Endothelial cell of umbilical vein (primary cell): ENCODE results near the gene POLR3G. TPM values are rescaled to one million over a fixed set of nuclear protein-coding genes. Genes with fewer than 3 reads are reported as not detected.
A peak's percentile ranks its signal among the peaks of the same experiment; 100 is the strongest.

Experiments used
- BruUV-seq: library from RNA; stranded (reverse); fragments of 400-500 nt; replicated peaks from 2 replicates; lab custom pipeline; 2021; lab: Mats Ljungman, UMichigan
- CTCF ChIA-PET: fragments of 300-600, 350-600 bp; sonication (Branson Sonifier 250); formaldehyde crosslinking; loops from one replicate; lab custom pipeline; 2021; ENCODE audit warnings: antibody characterized with exemption, inconsistent platforms; lab: Charles Lee
- POLR2A ChIA-PET: fragments of 300-600, 350-600 bp; sonication (Branson Sonifier 250); formaldehyde crosslinking; loops from one replicate; lab custom pipeline; 2021; ENCODE audit warnings: antibody characterized with exemption, inconsistent platforms; lab: Charles Lee
- DNase-seq: peaks from one replicate; pipeline ENCODE4 v3.0.0-alpha.2; 2011; ENCODE audit warnings: low read depth, low spot score
- FAIRE-seq: peaks from 2 replicates; lab custom pipeline; 2011; peaks lifted over from hg19 to GRCh38; lab: Jason Lieb, UNC
- H2AFZ ChIP-seq: 2 replicates; pipeline ENCODE4 v1.6.0; 2012; ENCODE audit warnings: low read depth, low read length, control low read depth, inconsistent platforms
- H3K27ac ChIP-seq: 2 replicates; pipeline ENCODE4 v1.5.1; 2011; ENCODE audit warnings: low read depth, mild to moderate bottlenecking, control low read depth, low read length, moderate library complexity; ENCODE audit not compliant: insufficient read depth
- H3K27me3 ChIP-seq, 2 experiments: 2 replicates each; pipeline versions ENCODE4 v1.6.0 to v1.6.1; 2011; ENCODE audit warnings: low read length in 2 of 2, mixed read lengths in 1 of 2; ENCODE audit not compliant: control insufficient read depth in 2 of 2, insufficient read depth in 2 of 2
- H3K36me3 ChIP-seq, 2 experiments: 2 replicates in 1 of 2; 3 replicates in 1 of 2; pipeline ENCODE4 v1.5.1; 2011; ENCODE audit warnings: low read length in 2 of 2, mild to moderate bottlenecking in 1 of 2, moderate library complexity in 1 of 2; ENCODE audit not compliant: control insufficient read depth in 2 of 2, insufficient read depth in 2 of 2; ENCODE audit errors: extremely low read depth in 1 of 2
- H3K4me1 ChIP-seq: 3 replicates; pipeline ENCODE4 v1.5.1; 2011; ENCODE audit warnings: mild to moderate bottlenecking, low read length; ENCODE audit not compliant: control insufficient read depth, insufficient read depth; ENCODE audit errors: extremely low read depth
- H3K4me2 ChIP-seq: 2 replicates; pipeline ENCODE4 v1.6.1; 2011; ENCODE audit warnings: low read length, control low read depth, mixed read lengths; ENCODE audit not compliant: insufficient read depth
- H3K4me3 ChIP-seq, 3 experiments: fragments of 200-600 bp in 1 of 3; sonication (generic), shearing (Covaris generic) in 1 of 3; replicated peaks in 1 of 3; 2 replicates each; pipeline ENCODE4 v1.5.1; 2011 to 2016; ENCODE audit warnings: control low read depth in 3 of 3, low read length in 3 of 3, mild to moderate bottlenecking in 2 of 3, inconsistent platforms in 1 of 3, low read depth in 1 of 3, moderate library complexity in 1 of 3; ENCODE audit not compliant: insufficient read depth in 1 of 3
- H3K79me2 ChIP-seq: 2 replicates; pipeline ENCODE4 v1.6.0; 2012; ENCODE audit warnings: low read length, inconsistent platforms; ENCODE audit not compliant: control insufficient read depth, insufficient read depth
- H3K9ac ChIP-seq: replicated peaks from 2 replicates; pipeline ENCODE3; 2011; ENCODE audit warnings: low read length, control low read depth; ENCODE audit not compliant: insufficient read depth; ENCODE audit errors: extremely low read depth
- H3K9me1 ChIP-seq: replicated peaks from 3 replicates; pipeline ENCODE4 v1.6.0; 2011; ENCODE audit warnings: mild to moderate bottlenecking, low read length; ENCODE audit not compliant: control insufficient read depth, insufficient read depth; ENCODE audit errors: extremely low read depth
- H3K9me3 ChIP-seq: replicated peaks from 2 replicates; pipeline ENCODE4 v1.5.1; 2012; ENCODE audit warnings: low read length, inconsistent platforms; ENCODE audit not compliant: control insufficient read depth, insufficient read depth
- H4K20me1 ChIP-seq: replicated peaks from 2 replicates; pipeline ENCODE3; 2011; ENCODE audit warnings: mild to moderate bottlenecking, low read length; ENCODE audit not compliant: control insufficient read depth, insufficient read depth; ENCODE audit errors: extremely low read depth
- CTCF ChIP-seq, 2 donors: IDR thresholded peaks; 1 replicate in 1 of 2; 2 replicates in 1 of 2; pipeline ENCODE4 v1.5.1; 2011; ENCODE audit warnings: low read length in 2 of 2, mild to moderate bottlenecking in 2 of 2, moderate library complexity in 2 of 2, control low read depth in 1 of 2, inconsistent platforms in 1 of 2, low read depth in 1 of 2; ENCODE audit not compliant: insufficient read depth in 1 of 2; ENCODE audit errors: extremely low read depth in 1 of 2
- EZH2 ChIP-seq: IDR thresholded peaks from 2 replicates; pipeline ENCODE4 v1.6.1; 2012; ENCODE audit warnings: borderline replicate concordance, low read depth, mild to moderate bottlenecking, moderate library complexity, low read length, inconsistent platforms; ENCODE audit not compliant: severe bottlenecking
- FOS ChIP-seq: IDR thresholded peaks from 2 replicates; pipeline ENCODE4 v1.6.1; 2011; ENCODE audit warnings: mild to moderate bottlenecking, low read length, moderate library complexity, borderline replicate concordance; ENCODE audit not compliant: insufficient read depth
- GATA2 ChIP-seq: IDR thresholded peaks from 2 replicates; pipeline ENCODE4 v1.7.0; 2011; ENCODE audit warnings: low read depth, mild to moderate bottlenecking, moderate library complexity, mixed read lengths, low read length; ENCODE audit not compliant: insufficient read length, insufficient read depth
- JUN ChIP-seq: IDR thresholded peaks from 2 replicates; pipeline ENCODE4 v1.6.1; 2011; ENCODE audit warnings: borderline replicate concordance, low read depth; ENCODE audit not compliant: insufficient read length, insufficient read depth
- MAX ChIP-seq: IDR thresholded peaks from 2 replicates; pipeline ENCODE4 v1.6.1; 2011; ENCODE audit not compliant: insufficient read depth, insufficient read length
- MYC ChIP-seq: IDR thresholded peaks from one replicate; pipeline ENCODE4 v1.6.1; 2011; ENCODE audit warnings: mild to moderate bottlenecking, low read depth, low read length
- POLR2A ChIP-seq: IDR thresholded peaks from 2 replicates; pipeline ENCODE4 v1.6.1; 2012; ENCODE audit warnings: low read depth, mild to moderate bottlenecking, control low read depth, low read length
- POLR2AphosphoS5 ChIP-seq: IDR thresholded peaks from 2 replicates; pipeline ENCODE4 v1.6.1; 2012; ENCODE audit warnings: low read depth, mild to moderate bottlenecking, control low read depth, low read length, moderate library complexity; ENCODE audit not compliant: insufficient read depth
- dilution Hi-C: fragments of 300-500 bp; cut with MboI; formaldehyde crosslinking; loops from one replicate; pipeline ENCODE4 v1.15.0; 2019; ENCODE audit warnings: low sequenced_read_pairs; ENCODE audit not compliant: extremely low pct_ligation_motif_present
- intact Hi-C: fragments of 100-400 bp; cut with micrococcal nuclease; formaldehyde crosslinking; loops from one replicate; pipeline ENCODE4 v1.10.0; 2022
- polyA plus RNA-seq, 4 experiments: library from polyadenylated mRNA; depleted of rRNA in 3 of 4; stranded (reverse) in 3 of 4; unstranded in 1 of 4; fragments of >200 nt; gene quantifications; 2 replicates each; pipeline versions ENCODE4 v1.2.1 to v1.2.3, GENCODE V29; 2011 to 2012; ENCODE audit warnings: missing spikeins in 1 of 4
- total RNA-seq: library from RNA; stranded (reverse); gene quantifications from 2 replicates; pipeline ENCODE4 v1.2.3, GENCODE V29; 2021

Gene POLR3G
- total and polyA plus RNA-seq, 2 donors (not counting 3 experiments of a cell fraction or from before 2014, with no cell fraction given), result 15.0 to 15.7 TPM

GRCh38 chr5:90484540-90484939, 9.9 kb downstream of the POLR3G start:
- H4K20me1 ChIP-seq, result no peaks in the 10 kb centered on the region
- dilution Hi-C loops, result no loop called here
- H3K4me3 ChIP-seq, result no peak overlapping the region
- ChIA-PET POLR2A (no interaction called here), CTCF (interaction anchor here (0.9 kb wide), 1 partner anchor 13 kb away, joined by 4 read pairs; no protein-coding TSS in a partner anchor)
- no TSS peak for BruUV-seq
- FAIRE-seq (no peak), DNase-seq (no peak)
- no peaks in the 10 kb centered on the region for H3K9me1 ChIP-seq
- intact Hi-C loops, result no loop called here
- no peaks in the 10 kb centered on the region for H3K27me3 ChIP-seq
- H3K79me2 ChIP-seq, result peaks cover 18% of the 10 kb centered on the region
- TF ChIP-seq POLR2AphosphoS5, result no peak
- H3K27ac ChIP-seq, result no peak overlapping the region
- H3K4me2 ChIP-seq, result no peak overlapping the region
- peaks cover 2% of the 10 kb centered on the region for H3K4me1 ChIP-seq
- no peaks in the 10 kb centered on the region for H3K9me3 ChIP-seq
- no peak overlapping the region for H2AFZ ChIP-seq
- no peaks in the 10 kb centered on the region for H3K36me3 ChIP-seq
- no peak overlapping the region for H3K9ac ChIP-seq

- ChIA-PET POLR2A (no interaction called here), CTCF (interaction anchor here (1.0 to 1.6 kb wide), 2 partner anchors 10 to 11 kb away, joined by 3 to 4 read pairs; no protein-coding TSS in a partner anchor)
- Histone ChIP-seq H3K27me3 (no peaks in the 10 kb centered on the region), H3K4me1 (peaks cover 2% of the 10 kb centered on the region), H2AFZ (no peak overlapping the region), H3K9ac (no peak overlapping the region), H3K27ac (peak overlapping the region; percentile 27), H3K9me3 (no peaks in the 10 kb centered on the region), H3K4me3 (no peak overlapping the region), H3K9me1 (no peaks in the 10 kb centered on the region), H3K79me2 (peaks cover 14% of the 10 kb centered on the region), H3K4me2 (peak overlapping the region; percentile 55), H3K36me3 (no peaks in the 10 kb centered on the region), H4K20me1 (no peaks in the 10 kb centered on the region)
- intact Hi-C loops (loop anchor here (5.0 kb wide), 1 partner anchor 39 kb away; the partner anchor contains the start of gene LYSMD3), dilution Hi-C loops (no loop called here)
- TF ChIP-seq MYC (no peak), POLR2A (no peak), FOS (no peak), JUN (no peak), CTCF (IDR thresholded peaks at IDR 0.05; ENCODE audit: extremely low read depth in 1 of 2, insufficient read depth in 1 of 2, low read depth in 1 of 2, low read length in 2 of 2) (no peak), EZH2 (no peak), GATA2 (no peak), MAX (no peak), POLR2AphosphoS5 (no peak)
- no TSS peak for BruUV-seq
- FAIRE-seq, result peak; percentile 65
- peak; percentile 38 for DNase-seq
These were observed 14.1 kb downstream of the POLR3G start for GRCh38 chr5:90488791-90489190.
